ENCODE results near the gene MRAS.

MRAS gene

DNA sequence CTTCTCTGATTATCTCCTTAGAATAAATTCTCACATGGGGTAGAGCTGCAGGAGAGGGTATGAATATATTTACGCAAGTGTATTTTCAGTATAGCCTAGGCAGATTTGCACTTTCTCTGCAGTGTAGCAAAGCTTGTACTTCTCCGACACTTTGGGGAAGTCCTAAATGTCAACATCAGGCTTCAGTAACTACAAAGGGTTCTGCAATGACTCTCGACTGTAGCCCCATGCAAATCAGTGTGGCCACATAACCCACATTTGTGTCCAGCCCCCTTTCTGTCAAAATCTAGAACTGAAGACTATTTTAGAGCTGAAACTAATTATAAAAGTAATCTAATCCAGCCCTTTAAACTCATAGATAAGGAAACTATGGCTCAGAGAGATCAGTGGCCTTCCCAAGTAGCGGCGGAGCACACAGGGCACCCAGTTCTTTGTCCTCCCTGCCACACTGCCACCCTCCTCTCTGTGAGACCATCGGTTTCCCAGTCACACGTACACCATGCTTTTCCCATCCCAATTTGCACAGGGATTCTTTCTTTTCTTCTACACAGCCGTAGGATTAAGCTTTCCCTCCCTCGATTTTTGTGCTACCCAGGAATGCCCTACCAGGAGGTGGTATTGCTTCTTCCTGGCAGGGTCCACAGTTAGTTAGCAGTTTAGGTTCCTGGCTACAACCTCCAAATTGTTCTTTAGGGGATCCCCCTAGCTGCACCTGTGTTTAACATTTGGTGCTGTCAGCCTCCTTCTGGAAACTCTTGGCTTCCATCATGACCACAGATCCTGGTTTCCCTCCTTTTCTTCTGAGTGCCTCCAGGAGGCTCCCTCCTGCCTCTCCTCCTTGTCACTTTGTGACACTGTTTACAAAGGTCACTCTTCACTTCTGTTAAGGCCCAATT, 22.9 kb downstream of the MRAS start:
- Histone ChIP-seq H3K27ac (ENCODE audit: extremely low read depth, low read depth, low read length) (no peak overlapping the region), H3K4me1 (ENCODE audit: control insufficient read depth, insufficient read depth, low read length) (no peaks in the 10 kb centered on the region), H3K36me3 (ENCODE audit: control insufficient read depth in 2 of 2, insufficient read depth in 1 of 2, low read length in 2 of 2) (no peaks in the 10 kb centered on the region), H3K4me3 (ENCODE audit: low read depth, low read length) (no peak overlapping the region), H3K9me3 (ENCODE audit: control insufficient read depth, insufficient read depth, low read depth, low read length) (no peaks in the 10 kb centered on the region)
- CTCF ChIA-PET = interaction anchor here (0.5 to 1.5 kb wide), 4 partner anchors 19 to 301 kb away, joined by 3 to 5 read pairs (median 3); no protein-coding TSS in a partner anchor
- TF ChIP-seq ZNF571 (tag by site-specific recombination; IDR thresholded peaks at IDR 0.05) (no peak), ZNF510 (tag by site-specific recombination; IDR thresholded peaks at IDR 0.05; ENCODE audit: insufficient replicate concordance) (no peak)
- TF ChIP-seq, protein P1, sequence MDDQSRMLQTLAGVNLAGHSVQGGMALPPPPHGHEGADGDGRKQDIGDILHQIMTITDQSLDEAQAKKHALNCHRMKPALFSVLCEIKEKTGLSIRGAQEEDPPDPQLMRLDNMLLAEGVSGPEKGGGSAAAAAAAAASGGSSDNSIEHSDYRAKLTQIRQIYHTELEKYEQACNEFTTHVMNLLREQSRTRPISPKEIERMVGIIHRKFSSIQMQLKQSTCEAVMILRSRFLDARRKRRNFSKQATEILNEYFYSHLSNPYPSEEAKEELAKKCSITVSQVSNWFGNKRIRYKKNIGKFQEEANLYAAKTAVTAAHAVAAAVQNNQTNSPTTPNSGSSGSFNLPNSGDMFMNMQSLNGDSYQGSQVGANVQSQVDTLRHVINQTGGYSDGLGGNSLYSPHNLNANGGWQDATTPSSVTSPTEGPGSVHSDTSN (CRISPR knock-in tag; IDR thresholded peaks at IDR 0.05) = no peak
- POLR2A ChIA-PET = no interaction called here

DNA sequence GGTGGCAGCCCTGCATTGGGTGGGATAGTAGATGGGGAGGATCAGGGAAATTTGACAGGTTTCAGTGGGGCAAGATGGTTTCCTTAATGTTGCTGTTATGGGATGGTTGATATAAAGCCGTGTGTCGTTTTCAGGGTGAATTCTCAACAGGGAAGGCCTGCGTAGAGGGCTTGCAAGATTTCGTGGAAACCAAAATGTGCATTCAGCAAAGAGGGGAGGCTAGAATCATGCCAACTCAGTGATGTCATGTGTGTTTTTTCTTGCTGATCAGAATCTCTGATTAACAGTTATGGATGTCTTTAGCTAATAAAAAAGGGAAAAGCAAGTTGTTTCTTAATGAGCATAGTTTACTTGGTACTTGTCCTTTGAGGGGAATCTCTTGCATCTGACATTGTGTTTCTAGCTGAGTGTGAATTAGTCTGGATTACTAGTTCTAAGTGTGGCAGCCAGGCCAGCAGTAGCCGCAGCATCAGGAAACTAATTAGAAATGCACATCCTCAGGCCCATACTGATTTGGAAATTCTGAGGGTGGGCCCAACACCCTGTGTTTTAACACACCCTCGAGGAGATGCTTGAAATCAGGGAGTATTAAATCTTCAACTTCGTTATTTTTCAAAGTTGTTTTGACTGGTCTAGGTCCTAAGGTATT, 24.8 kb downstream of the MRAS start:
- POLR2A ChIA-PET = no interaction called here
- CTCF ChIA-PET = interaction anchor here (1.0 to 1.5 kb wide), 2 partner anchors 56 to 902 kb away, joined by 3 to 5 read pairs; no protein-coding TSS in a partner anchor
- H3K27ac ChIP-seq (ENCODE audit: extremely low read depth, low read depth, low read length) = no peak overlapping the region
- no peaks in the 10 kb centered on the region for H3K9me3 ChIP-seq (ENCODE audit: control insufficient read depth, insufficient read depth, low read depth, low read length)
- TF ChIP-seq, protein P2, sequence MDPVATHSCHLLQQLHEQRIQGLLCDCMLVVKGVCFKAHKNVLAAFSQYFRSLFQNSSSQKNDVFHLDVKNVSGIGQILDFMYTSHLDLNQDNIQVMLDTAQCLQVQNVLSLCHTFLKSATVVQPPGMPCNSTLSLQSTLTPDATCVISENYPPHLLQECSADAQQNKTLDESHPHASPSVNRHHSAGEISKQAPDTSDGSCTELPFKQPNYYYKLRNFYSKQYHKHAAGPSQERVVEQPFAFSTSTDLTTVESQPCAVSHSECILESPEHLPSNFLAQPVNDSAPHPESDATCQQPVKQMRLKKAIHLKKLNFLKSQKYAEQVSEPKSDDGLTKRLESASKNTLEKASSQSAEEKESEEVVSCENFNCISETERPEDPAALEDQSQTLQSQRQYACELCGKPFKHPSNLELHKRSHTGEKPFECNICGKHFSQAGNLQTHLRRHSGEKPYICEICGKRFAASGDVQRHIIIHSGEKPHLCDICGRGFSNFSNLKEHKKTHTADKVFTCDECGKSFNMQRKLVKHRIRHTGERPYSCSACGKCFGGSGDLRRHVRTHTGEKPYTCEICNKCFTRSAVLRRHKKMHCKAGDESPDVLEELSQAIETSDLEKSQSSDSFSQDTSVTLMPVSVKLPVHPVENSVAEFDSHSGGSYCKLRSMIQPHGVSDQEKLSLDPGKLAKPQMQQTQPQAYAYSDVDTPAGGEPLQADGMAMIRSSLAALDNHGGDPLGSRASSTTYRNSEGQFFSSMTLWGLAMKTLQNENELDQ (tag by site-specific recombination; IDR thresholded peaks at IDR 0.05; ENCODE audit: low read depth) = no peak
- TF ChIP-seq, protein P3, sequence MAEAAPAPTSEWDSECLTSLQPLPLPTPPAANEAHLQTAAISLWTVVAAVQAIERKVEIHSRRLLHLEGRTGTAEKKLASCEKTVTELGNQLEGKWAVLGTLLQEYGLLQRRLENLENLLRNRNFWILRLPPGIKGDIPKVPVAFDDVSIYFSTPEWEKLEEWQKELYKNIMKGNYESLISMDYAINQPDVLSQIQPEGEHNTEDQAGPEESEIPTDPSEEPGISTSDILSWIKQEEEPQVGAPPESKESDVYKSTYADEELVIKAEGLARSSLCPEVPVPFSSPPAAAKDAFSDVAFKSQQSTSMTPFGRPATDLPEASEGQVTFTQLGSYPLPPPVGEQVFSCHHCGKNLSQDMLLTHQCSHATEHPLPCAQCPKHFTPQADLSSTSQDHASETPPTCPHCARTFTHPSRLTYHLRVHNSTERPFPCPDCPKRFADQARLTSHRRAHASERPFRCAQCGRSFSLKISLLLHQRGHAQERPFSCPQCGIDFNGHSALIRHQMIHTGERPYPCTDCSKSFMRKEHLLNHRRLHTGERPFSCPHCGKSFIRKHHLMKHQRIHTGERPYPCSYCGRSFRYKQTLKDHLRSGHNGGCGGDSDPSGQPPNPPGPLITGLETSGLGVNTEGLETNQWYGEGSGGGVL (tag by site-specific recombination; IDR thresholded peaks at IDR 0.05) = no peak
- TF ChIP-seq, protein P1 (CRISPR knock-in tag; IDR thresholded peaks at IDR 0.05) = no peak
- TF ChIP-seq ZNF10 (tag by site-specific recombination; IDR thresholded peaks at IDR 0.05) (no peak), ZNF571 (tag by site-specific recombination; IDR thresholded peaks at IDR 0.05) (no peak)
- H3K4me1 ChIP-seq (ENCODE audit: control insufficient read depth, insufficient read depth, low read length) = no peaks in the 10 kb centered on the region
- no peaks in the 10 kb centered on the region for H3K36me3 ChIP-seq (ENCODE audit: control insufficient read depth in 2 of 2, insufficient read depth in 1 of 2, low read length in 2 of 2)
- H3K4me3 ChIP-seq (ENCODE audit: low read depth, low read length) = no peak overlapping the region

DNA sequence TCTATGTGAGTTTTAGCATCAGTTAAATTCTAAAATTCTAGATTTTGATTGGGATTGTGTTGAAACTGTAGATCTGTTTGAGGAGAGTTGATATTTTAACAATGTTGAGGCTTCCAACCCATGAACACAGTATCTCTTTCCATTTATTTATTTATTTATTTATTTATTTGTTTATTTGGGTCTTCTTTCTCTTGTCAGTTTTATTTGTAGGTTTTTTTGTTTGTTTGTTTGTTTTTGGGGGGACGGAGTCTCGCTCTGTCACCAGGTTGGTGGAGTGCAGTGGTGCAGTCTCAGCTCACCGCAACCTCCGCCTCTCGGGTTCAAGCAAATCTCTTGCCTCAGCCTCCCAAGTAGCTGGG, 25.3 kb downstream of the MRAS start:
- CTCF ChIA-PET = interaction anchor here (1.0 kb wide), 1 partner anchor 901 kb away, joined by 3 read pairs; no protein-coding TSS in a partner anchor
- H3K36me3 ChIP-seq (ENCODE audit: control insufficient read depth in 2 of 2, insufficient read depth in 1 of 2, low read length in 2 of 2) = no peaks in the 10 kb centered on the region
- TF ChIP-seq, protein P4, sequence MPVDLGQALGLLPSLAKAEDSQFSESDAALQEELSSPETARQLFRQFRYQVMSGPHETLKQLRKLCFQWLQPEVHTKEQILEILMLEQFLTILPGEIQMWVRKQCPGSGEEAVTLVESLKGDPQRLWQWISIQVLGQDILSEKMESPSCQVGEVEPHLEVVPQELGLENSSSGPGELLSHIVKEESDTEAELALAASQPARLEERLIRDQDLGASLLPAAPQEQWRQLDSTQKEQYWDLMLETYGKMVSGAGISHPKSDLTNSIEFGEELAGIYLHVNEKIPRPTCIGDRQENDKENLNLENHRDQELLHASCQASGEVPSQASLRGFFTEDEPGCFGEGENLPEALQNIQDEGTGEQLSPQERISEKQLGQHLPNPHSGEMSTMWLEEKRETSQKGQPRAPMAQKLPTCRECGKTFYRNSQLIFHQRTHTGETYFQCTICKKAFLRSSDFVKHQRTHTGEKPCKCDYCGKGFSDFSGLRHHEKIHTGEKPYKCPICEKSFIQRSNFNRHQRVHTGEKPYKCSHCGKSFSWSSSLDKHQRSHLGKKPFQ (tag by site-specific recombination; IDR thresholded peaks at IDR 0.05) = no peak
- no peak for TF ChIP-seq IKZF3 (tag by site-specific recombination; IDR thresholded peaks at IDR 0.05)
- no peak for TF ChIP-seq ZNF114 (tag by site-specific recombination; IDR thresholded peaks at IDR 0.05)
- no peak for TF ChIP-seq ZNF19 (tag by site-specific recombination; IDR thresholded peaks at IDR 0.05; ENCODE audit: low read depth)
- TF ChIP-seq ZNF791 (tag by site-specific recombination; IDR thresholded peaks at IDR 0.05) = no peak
- TF ChIP-seq, protein P1 (CRISPR knock-in tag; IDR thresholded peaks at IDR 0.05) = no peak
- no peak for TF ChIP-seq ZNF521 (tag by site-specific recombination; IDR thresholded peaks at IDR 0.05)
- no peak for TF ChIP-seq KLF1 (tag by site-specific recombination; IDR thresholded peaks at IDR 0.05)
- TF ChIP-seq, protein P5, sequence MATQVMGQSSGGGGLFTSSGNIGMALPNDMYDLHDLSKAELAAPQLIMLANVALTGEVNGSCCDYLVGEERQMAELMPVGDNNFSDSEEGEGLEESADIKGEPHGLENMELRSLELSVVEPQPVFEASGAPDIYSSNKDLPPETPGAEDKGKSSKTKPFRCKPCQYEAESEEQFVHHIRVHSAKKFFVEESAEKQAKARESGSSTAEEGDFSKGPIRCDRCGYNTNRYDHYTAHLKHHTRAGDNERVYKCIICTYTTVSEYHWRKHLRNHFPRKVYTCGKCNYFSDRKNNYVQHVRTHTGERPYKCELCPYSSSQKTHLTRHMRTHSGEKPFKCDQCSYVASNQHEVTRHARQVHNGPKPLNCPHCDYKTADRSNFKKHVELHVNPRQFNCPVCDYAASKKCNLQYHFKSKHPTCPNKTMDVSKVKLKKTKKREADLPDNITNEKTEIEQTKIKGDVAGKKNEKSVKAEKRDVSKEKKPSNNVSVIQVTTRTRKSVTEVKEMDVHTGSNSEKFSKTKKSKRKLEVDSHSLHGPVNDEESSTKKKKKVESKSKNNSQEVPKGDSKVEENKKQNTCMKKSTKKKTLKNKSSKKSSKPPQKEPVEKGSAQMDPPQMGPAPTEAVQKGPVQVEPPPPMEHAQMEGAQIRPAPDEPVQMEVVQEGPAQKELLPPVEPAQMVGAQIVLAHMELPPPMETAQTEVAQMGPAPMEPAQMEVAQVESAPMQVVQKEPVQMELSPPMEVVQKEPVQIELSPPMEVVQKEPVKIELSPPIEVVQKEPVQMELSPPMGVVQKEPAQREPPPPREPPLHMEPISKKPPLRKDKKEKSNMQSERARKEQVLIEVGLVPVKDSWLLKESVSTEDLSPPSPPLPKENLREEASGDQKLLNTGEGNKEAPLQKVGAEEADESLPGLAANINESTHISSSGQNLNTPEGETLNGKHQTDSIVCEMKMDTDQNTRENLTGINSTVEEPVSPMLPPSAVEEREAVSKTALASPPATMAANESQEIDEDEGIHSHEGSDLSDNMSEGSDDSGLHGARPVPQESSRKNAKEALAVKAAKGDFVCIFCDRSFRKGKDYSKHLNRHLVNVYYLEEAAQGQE (tag by site-specific recombination; IDR thresholded peaks at IDR 0.05) = 0 out of 2 replicates have a peak, but pooled peaks have one; percentile 41

More for the DNA sequence above, 25.3 kb downstream of the MRAS start:
- Histone ChIP-seq H3K4me3 (ENCODE audit: low read depth, low read length) (no peak overlapping the region), H3K27ac (ENCODE audit: extremely low read depth, low read depth, low read length) (no peak overlapping the region), H3K4me1 (ENCODE audit: control insufficient read depth, insufficient read depth, low read length) (no peaks in the 10 kb centered on the region), H3K9me3 (ENCODE audit: control insufficient read depth, insufficient read depth, low read depth, low read length) (no peaks in the 10 kb centered on the region)
- POLR2A ChIA-PET = no interaction called here

Measured in HEK293 (cell line).